Testis (tissue), 3 donors: Measurements from ENCODE around the gene STAU1. TPM values are rescaled to one million over a fixed set of nuclear protein-coding genes. Genes with fewer than 3 reads are reported as not detected.
A peak's percentile ranks its signal among the peaks of the same experiment; 100 is the strongest.
"Not testable (repeated sequence)": the region's sequence is repeated elsewhere in the genome, so short reads cannot be mapped to it uniquely, and the experiment has no call there.

Experiments
- DNase-seq: peaks from one replicate; pipeline ENCODE4 v3.0.0-alpha.2; 2019
- H3K27ac ChIP-seq, 2 donors: fragments of 200-600 bp; sonication (generic); one replicate each; pipeline ENCODE4 v1.5.1; 2019
- H3K27me3 ChIP-seq: fragments of 200-600 bp; sonication (generic); one replicate; pipeline ENCODE4 v1.5.1; 2019
- H3K36me3 ChIP-seq: fragments of 200-600 bp; sonication (generic); one replicate; pipeline ENCODE4 v1.5.1; 2017; ENCODE audit warnings: low read depth; ENCODE audit errors: missing control alignments
- H3K4me1 ChIP-seq: fragments of 200-600 bp; sonication (generic); one replicate; pipeline ENCODE4 v1.5.1; 2019
- H3K4me3 ChIP-seq, 2 donors: fragments of 200-600 bp; sonication (generic); one replicate each; pipeline ENCODE4 v1.5.1; 2017 to 2019
- H3K9me3 ChIP-seq: fragments of 200-600 bp; sonication (generic); one replicate; pipeline ENCODE4 v1.5.1; 2017
- POLR2A ChIP-seq: fragments of 450-650 bp; IDR thresholded peaks from one replicate; pipeline ENCODE4 v1.6.1; 2017; ENCODE audit warnings: antibody characterized with exemption, mild to moderate bottlenecking, moderate library complexity
- WGBS, 2 donors: methylation state at CpG; one replicate each; pipeline ENCODE4 v1.1.5; 2018; 5-methylcytosine and 5-hydroxymethylcytosine counted together
- intact Hi-C: fragments of 100-400 bp; cut with DNase I; formaldehyde crosslinking; loops from one replicate; pipeline ENCODE4 v1.15.1; 2023; ENCODE audit warnings: low total_unique reads
- polyA plus RNA-seq: library from polyadenylated mRNA; stranded (reverse); fragments of 350-450 nt; fragmentation: Illumina TruSeq; extraction: RNeasy Lipid Tissue Mini Kit (QIAGEN cat#74804); gene quantifications from one replicate; pipeline ENCODE4 v1.2.3, GENCODE V29; 2014; ENCODE audit warnings: low read depth, low replicate concordance; ENCODE audit not compliant: insufficient read depth
- total RNA-seq, 2 donors: library from RNA; depleted of rRNA; stranded (reverse); fragments of >200 nt; gene quantifications; one replicate each; pipeline ENCODE4 v1.2.3, GENCODE V29; 2016
- TF ChIP-seq, protein P1 (sequence below), 3 experiments: fragments of 450-650 bp in 2 of 3; fragments of 200-600 bp in 1 of 3; sonication (generic) in 1 of 3; IDR thresholded peaks; one replicate each; pipeline ENCODE4 v1.5.1; 2016 to 2019; ENCODE audit warnings: antibody characterized with exemption in 3 of 3, mild to moderate bottlenecking in 2 of 3, moderate library complexity in 1 of 3

Gene STAU1
- total and polyA plus RNA-seq, 3 donors from 2014 or later: 77.3 to 95.4 (median 85.0) TPM

DNA sequence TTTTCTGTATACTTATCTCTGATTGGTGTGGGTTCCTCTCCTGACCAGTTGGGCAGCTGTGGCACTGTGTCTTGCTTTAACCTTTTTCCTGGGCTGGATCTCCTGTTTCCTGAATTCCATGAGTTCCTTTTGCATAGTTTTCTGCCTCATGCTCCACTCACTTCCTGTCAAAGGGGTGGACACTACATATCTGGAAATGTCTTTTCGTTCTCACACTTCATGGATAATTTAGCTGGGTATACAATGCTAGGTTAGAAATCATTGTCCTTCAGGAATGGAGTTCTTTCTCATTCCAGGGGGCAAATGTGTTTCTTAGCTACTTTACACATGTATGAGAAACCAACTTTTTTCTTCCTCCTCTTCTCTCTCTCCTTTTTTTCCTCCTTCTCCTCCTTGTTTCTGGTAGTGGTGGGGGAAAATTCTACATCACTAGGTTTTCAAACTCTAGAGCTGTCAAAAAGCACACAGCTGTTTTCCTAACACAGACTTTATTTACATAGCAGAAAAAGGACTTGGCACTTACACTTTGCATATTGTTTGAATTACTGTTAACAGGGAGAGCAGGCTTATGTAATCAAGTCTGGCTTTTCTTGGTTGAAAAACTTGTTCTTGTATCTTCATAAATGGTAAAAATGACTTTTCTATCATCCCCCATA is 22.1 kb upstream of the STAU1 start:
- intact Hi-C loops: loop anchor here (10.0 kb wide), 1 partner anchor 75 kb away; no protein-coding TSS in a partner anchor
- no peak overlapping the region for H3K27ac ChIP-seq
- H3K4me3 ChIP-seq: no peak overlapping the region
- no peaks in the 10 kb centered on the region for H3K36me3 ChIP-seq
- 75 to 90% methylated on average over 1 of the region's 1 CpG for WGBS, 2 donors
- DNase-seq: no peak
- H3K9me3 ChIP-seq: no peaks in the 10 kb centered on the region
- no peaks in the 10 kb centered on the region for H3K27me3 ChIP-seq
- TF ChIP-seq, protein P1, sequence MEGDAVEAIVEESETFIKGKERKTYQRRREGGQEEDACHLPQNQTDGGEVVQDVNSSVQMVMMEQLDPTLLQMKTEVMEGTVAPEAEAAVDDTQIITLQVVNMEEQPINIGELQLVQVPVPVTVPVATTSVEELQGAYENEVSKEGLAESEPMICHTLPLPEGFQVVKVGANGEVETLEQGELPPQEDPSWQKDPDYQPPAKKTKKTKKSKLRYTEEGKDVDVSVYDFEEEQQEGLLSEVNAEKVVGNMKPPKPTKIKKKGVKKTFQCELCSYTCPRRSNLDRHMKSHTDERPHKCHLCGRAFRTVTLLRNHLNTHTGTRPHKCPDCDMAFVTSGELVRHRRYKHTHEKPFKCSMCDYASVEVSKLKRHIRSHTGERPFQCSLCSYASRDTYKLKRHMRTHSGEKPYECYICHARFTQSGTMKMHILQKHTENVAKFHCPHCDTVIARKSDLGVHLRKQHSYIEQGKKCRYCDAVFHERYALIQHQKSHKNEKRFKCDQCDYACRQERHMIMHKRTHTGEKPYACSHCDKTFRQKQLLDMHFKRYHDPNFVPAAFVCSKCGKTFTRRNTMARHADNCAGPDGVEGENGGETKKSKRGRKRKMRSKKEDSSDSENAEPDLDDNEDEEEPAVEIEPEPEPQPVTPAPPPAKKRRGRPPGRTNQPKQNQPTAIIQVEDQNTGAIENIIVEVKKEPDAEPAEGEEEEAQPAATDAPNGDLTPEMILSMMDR (IDR thresholded peaks at IDR 0.05): no peak
- TF ChIP-seq POLR2A: no peak
- no peaks in the 10 kb centered on the region for H3K4me1 ChIP-seq

DNA sequence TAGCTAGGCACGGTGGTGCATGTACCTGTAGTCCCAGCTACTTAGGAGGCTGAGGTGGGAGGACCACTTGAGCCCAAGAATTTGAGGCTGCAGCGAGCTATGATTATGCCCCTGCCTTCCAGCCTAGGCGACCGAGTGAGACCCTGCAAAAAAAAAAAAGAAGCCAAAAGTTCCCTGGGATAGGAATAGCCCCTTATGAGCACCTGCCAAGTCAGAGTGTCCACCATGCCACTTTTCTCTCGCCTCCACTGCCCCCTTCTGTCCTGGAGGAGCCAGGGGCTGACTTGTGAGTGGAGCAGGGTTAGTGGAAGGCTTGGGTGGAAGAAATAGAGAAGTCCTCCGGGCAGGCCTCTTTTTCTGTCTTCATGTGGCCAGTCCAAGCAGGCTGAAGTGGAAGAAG is 18.9 kb upstream of the STAU1 start:
- TF ChIP-seq, protein P1 (IDR thresholded peaks at IDR 0.05): peak in 1 of 3 experiments; percentile 7
- no peak for TF ChIP-seq POLR2A
- H3K9me3 ChIP-seq: no peaks in the 10 kb centered on the region
- no peaks in the 10 kb centered on the region for H3K27me3 ChIP-seq
- DNase-seq: peak; percentile 43
- H3K36me3 ChIP-seq: no peaks in the 10 kb centered on the region
- no peaks in the 10 kb centered on the region for H3K4me1 ChIP-seq
- no peak overlapping the region for H3K4me3 ChIP-seq
- intact Hi-C loops: no loop called here
- no peak overlapping the region for H3K27ac ChIP-seq
- 88 to 97% methylated on average over 6 of the region's 6 CpGs for WGBS, 2 donors

DNA sequence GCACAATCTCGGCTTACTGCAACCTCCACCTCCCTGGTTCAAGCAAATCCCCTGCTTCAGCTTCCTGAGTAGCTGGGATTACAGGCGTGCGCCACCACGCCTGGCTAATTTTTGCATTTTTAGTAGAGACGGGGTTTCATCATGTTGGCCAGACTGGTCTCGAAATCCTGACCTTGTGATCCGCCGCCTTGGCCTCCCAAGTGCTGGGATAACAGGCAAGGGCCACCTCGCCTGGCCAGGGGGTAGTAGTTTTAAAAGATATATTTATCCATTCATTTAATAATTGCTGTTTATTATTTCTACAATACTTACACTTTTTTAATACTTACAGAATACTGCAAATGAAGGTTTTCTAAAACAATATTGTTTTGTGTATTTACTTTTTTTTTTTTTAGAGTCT is 15.6 kb upstream of the STAU1 start:
- Histone ChIP-seq H3K27me3 (no peaks in the 10 kb centered on the region), H3K4me1 (no peaks in the 10 kb centered on the region), H3K36me3 (no peaks in the 10 kb centered on the region), H3K4me3 (no peak overlapping the region), H3K27ac (no peak overlapping the region), H3K9me3 (no peaks in the 10 kb centered on the region)
- WGBS, 2 donors: 76 to 94% methylated on average over 9 of the region's 9 CpGs
- DNase-seq: no peak
- TF ChIP-seq, protein P1 (IDR thresholded peaks at IDR 0.05): no peak
- intact Hi-C loops: no loop called here

DNA sequence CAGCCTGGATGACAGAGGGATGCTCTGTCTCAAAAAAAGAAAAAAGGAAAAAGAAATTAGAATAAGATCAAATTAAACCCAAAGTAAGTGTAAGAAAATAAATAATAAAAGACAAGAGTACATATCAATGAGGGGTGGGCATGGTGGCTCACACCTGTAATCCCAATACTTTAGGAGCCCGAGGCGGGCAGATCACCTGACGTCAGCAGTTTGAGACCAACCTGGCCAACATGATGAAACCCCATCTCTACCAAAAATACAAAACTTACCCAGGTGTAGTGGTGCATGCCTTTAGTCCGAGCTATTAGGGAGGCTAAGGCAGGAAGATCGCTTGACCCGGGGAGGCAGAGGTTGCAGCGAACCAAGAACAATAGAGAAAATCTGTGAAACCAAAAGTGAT is 14.9 kb upstream of the STAU1 start:
- H3K27me3 ChIP-seq: no peaks in the 10 kb centered on the region
- no peaks in the 10 kb centered on the region for H3K36me3 ChIP-seq
- no peak overlapping the region for H3K4me3 ChIP-seq
- TF ChIP-seq, protein P1 (IDR thresholded peaks at IDR 0.05): no peak
- TF ChIP-seq POLR2A: no peak
- WGBS, 2 donors: 91 to 95% methylated on average over 7 of the region's 7 CpGs
- intact Hi-C loops: no loop called here
- H3K9me3 ChIP-seq: no peaks in the 10 kb centered on the region
- no peaks in the 10 kb centered on the region for H3K4me1 ChIP-seq
- H3K27ac ChIP-seq: no peak overlapping the region
- DNase-seq: no peak

DNA sequence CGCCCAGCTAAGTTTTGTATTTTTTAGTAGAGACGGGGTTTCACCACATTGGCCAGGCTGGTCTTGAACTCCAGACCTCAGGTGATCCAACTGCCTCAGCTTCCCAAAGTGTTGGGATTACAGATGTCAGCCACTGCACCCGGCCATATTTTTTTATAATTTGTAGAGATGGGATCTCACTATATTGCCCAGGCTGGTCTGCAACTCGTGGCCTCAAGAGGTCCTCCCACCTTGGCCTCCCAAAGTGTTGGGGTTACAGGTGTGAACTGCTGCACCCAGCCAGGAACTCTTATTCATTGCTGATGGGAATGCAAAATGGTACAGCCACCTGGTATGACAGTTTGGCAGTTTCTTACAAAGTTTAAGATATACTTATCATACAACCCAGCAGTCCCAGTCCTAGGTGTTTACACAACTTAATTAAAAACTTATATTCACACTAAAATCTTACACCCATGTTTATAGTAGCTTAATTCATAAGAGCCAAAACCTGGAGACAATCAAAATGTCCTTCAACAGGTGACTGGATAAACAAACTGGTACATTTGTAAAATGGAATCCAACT is 11.7 kb upstream of the STAU1 start:
- DNase-seq: no peak

DNA sequence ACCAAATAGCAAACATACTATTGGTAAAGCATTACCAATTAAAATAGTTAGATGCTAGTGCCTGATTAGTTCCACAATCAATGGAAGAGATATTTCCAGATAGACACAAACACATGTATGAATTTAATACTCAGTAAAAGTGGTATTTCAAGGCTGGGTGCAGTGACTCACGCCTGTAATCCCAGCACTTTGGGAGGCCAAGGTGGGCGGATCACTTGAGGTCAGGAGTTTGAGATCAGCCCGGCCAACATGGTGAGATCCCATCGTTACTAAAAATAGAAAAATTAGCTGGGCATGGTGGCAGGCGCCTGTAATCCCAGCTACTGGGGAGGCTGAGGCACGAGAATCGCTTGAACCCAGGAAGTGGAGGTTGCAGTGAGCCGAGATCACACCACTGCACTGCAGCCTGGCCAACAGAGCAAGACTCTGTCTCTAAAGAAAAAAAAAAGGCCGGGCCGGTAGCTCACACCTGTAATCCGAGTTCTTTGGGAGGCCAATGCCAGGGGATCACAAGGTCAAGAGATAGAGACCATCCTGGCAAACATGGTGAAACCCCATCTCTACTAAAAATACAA is 4.9 kb upstream of the STAU1 start:
- H3K27me3 ChIP-seq: not testable (repeated sequence)

More for the DNA sequence above, 11.7 kb upstream of the STAU1 start:
- H3K27me3 ChIP-seq: no peaks in the 10 kb centered on the region
- TF ChIP-seq POLR2A: no peak
- TF ChIP-seq, protein P1 (IDR thresholded peaks at IDR 0.05): no peak
- no peaks in the 10 kb centered on the region for H3K4me1 ChIP-seq
- H3K27ac ChIP-seq: no peak overlapping the region
- H3K4me3 ChIP-seq: no peak overlapping the region
- 89 to 91% methylated on average over 4 of the region's 4 CpGs for WGBS, 2 donors
- H3K9me3 ChIP-seq: no peaks in the 10 kb centered on the region
- H3K36me3 ChIP-seq: no peaks in the 10 kb centered on the region
- intact Hi-C loops: no loop called here

More for the DNA sequence above, 4.9 kb upstream of the STAU1 start:
- H3K9me3 ChIP-seq, intact Hi-C loops, H3K4me3 ChIP-seq, DNase-seq, H3K4me1 ChIP-seq, H3K27ac ChIP-seq, H3K36me3 ChIP-seq: not testable (repeated sequence)
- 68% methylated on average over 11 of the region's 11 CpGs for WGBS, 2 donors
